NCI-H2196 treated with DMSO at 0.1 percent for 48 hours (cell line): ENCODE results near the gene TMEM184A.

ENCODE experiments used
- DNase-seq: peaks from one replicate; lab custom pipeline; 2025; ENCODE audit not compliant: unreplicated experiment; lab: John Stamatoyannopoulos, UW

TMEM184A gene

GRCh38 chr7:1553512-1554210 lies 2.3 kb downstream of the TMEM184A start:
- DNase-seq = no peak

DNA sequence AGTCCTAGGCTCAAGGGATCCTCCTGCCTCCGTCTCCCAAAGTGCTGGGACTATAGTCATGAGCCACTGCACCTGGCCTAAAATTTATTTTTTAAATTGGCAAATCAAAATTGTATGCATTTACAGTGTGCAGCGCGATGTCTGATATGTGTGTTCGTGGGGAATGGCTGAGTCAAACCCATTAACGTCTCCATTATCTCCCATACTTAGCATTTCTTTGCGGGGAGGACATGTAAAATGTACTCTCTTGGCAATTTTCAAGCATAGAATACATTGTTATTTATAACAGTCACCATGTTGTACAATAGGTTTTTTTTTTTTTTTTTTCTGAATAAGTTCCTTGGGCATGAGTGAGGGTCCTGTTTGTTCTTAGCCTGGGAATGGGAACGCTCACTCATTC lies 3.8 kb downstream of the TMEM184A start:
- DNase-seq = no peak

- no peak for DNase-seq
These were observed 5.2 kb downstream of the TMEM184A start for GRCh38 chr7:1550846-1551155.

GRCh38 chr7:1550005-1550845 lies 5.8 kb downstream of the TMEM184A start:
- DNase-seq = no peak

DNA sequence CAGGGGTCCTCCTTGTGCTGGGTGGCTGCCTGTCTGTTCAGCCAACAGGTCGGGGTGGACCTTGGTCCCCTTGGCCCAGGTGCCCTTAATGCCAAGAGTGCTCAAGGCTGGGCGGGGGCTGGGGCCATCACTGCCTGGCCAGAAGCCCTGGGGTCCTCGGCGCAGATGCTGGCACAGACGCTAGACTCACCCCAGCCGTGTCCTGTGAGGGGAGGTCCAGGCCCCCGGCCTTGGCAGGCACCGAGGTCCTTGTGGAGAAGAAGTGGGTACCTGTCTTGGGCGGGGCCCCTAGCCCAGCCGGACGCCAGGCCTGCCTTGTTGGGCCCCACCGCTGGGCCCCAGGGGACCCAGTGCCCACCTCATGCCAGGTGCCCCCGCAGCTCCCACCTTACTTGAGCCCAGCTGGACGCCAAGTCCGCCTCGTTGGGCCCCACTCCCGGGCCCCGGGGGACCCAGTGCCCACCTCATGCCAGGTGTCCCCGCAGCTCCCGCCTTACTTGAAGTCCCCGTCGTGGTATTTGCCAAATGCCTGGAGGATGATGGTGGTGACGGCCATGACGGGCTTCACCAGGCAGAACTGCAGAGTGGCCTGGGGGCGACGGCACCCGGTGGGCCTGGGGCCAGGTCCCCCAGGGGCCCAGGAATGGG lies 6.5 kb downstream of the TMEM184A start:
- no peak for DNase-seq

- DNase-seq = no peak
These were observed 7.1 kb downstream of the TMEM184A start for GRCh38 chr7:1548944-1549343.

- DNase-seq = no peak
These were observed 7.6 kb downstream of the TMEM184A start for GRCh38 chr7:1548438-1548831.

DNA sequence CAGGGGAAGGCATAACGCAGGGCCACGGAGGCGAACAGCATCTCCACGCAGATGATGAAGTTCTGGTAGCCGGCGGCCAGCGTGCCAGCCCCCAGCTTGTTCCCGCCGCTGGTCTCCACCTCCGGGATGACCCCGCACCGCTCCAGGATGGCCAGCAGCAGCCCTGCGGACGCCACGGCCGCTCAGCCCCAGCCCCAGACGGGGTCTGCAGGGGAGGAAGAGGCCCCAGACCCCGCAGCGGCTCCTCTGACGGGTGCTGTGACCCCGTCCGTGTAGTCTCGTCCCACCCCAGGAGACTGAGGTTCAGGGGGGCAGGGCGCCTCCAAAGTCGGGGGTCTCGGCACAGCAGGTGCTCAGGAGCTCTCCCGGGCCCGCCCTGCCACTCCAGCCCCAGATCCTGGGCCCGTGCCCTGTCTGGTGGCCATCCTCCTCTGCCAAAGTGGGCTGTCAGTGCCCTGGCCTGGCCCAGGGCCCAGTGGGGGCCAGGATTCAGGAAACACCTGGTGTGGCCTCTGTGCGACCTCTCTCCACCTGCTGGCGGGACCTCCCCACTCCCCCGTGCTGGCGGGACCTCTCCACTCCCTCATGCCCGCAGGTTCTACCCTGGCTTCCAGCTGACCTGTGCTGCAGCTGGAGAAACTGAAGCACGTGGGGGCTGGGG lies 8.1 kb downstream of the TMEM184A start:
- DNase-seq = no peak

GRCh38 chr7:1546909-1547776 lies 8.9 kb downstream of the TMEM184A start:
- no peak for DNase-seq

DNA sequence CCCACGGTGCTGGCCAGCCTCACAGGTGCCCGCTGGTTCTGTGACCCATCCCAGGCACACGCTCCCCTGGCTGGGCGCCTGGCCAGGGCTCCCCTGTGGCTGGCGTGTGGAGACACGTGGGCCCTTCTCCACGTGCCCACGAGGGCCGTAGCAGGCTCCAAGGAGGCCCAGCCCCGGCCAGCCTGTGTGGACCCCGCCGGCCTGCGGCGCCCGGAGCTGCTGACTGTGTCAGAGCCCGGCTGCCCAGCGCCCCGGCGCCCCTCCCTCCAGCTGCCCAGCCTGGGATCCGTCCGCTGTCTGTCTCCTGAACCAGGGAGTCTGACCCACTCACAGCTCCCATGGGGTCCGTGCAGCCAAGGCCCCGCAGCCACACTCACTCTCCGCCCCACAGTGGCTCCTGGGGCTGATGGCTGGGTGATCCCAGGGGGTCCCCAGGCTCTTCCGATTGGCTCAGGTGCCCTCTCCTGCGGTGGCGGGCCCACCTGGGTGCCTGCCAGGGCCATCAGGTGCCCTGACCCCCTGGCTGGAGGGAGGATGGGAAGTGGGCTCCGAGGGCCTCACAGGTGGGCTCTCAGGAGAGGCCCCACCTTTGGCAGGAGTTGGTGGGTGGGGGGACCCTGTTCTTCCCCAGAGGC lies 9.6 kb downstream of the TMEM184A start:
- no peak for DNase-seq

DNA sequence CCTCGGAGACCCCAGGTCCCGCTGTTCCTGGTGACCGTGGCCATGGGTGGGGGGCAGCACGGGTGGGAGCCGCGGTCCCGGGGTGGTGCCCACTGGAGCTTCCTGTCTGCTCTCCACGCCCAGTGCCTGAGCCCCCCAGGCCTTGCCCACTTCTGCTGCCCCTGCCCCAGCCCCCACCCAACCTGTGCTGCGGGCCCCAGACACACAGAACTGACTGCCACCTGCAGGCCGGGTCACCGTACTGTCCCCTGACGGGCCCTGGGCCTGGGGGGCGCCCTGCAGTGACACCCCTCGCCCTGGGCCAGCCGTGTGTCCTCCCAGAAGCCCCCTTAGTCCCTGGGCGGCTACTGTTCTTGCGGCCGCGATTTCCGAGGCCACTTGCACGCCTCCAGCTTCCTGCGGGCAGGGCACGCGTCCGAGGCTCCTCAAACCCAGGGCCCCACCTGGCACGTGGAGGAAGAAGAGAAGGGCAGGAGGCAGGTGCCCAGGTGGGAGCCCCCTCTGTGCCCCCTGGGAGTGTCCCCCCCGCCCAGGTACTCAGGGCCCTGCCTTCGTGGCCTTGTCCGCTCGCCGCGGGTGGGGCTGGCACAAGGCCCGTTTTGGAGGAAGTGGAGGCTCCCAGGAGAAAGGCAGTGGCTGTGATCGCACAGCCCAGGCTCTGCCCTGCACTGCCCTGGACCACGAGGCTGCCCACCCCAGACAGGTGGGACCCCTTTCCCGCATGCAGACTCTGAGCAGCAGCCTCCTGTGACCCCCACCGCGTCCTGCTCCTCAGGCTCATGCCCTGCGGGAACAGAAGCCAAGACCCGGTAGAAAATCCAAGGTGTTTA lies 10.4 kb downstream of the TMEM184A start:
- no peak for DNase-seq

DNA sequence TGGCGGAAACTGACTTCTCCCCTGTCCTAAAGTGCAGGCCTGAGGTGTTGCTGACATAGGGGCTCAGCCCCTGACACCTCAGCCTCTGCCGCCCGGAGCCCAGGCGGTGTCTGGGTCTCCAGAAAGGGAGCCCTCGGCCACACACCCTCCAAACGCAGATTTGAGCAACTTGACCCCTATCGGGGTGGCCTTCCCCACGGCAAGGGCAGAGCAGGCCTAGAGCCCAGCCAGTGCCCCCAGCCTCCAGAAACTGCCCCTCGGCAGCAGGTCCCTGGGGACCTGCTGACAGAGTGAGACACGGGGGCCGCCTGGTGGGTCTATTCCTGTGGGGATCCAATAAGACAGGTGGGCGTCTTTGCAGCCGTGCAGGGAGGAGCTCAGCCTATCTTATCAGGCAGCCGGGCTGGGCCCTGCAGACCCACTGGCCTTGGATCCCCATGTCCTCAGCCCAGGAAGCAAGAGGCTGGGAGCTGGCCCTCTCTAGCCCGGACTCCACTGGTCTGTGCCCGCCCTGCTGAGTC lies 11.0 kb downstream of the TMEM184A start:
- DNase-seq = no peak

DNA sequence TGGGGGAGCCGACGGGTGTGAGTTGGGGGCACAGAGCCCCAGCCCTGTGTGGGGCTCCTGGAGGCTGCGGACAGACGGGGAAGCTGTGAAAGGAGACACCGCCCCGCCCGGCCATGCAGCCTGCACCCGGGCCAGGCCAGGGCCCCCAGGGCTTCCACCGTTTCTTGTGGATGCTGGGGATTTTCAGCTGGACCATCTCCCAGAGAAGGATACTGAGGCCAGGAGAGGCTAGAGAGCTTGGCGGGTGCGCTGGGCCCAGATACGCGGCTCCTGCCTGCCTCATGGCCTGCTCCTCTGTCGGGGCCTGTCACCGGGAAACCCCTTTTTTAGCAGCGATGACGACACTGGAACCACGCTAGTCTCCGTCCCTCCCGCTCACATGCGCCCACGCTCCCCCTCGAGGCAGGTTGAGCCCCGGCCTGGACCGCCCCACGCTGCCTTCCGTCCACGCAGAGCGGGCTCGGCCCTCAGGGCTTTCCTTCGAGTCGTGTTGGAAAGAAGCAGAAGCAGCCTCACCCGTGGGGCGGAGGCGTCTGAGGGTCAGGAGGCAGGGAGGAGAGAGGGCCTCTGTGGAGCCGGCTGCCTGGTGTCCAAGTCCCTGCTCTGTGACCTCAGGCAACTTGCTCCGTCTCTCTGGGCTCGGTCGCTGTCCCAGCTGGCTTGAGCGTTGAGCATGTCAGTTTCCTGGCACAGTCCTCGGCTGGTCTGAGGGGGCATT lies 11.7 kb downstream of the TMEM184A start:
- DNase-seq = no peak

DNA sequence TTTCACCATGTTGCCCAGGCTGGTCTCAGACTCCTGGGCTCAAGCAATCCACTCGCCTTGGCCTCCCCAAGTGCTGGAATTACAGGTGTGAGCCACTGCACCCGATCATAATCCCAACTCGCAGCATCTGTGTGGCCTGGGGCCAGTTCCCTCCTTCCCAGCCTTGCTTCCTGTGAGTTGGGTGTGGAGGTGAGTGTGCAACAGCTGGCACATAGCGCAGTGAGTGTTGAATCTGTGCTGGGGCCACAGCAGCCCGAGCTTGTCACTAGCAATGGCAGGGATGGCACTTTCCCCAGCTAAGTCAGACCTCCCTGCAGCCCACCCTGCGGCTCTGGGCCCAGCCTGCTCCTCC lies 12.2 kb downstream of the TMEM184A start:
- DNase-seq = no peak

DNA sequence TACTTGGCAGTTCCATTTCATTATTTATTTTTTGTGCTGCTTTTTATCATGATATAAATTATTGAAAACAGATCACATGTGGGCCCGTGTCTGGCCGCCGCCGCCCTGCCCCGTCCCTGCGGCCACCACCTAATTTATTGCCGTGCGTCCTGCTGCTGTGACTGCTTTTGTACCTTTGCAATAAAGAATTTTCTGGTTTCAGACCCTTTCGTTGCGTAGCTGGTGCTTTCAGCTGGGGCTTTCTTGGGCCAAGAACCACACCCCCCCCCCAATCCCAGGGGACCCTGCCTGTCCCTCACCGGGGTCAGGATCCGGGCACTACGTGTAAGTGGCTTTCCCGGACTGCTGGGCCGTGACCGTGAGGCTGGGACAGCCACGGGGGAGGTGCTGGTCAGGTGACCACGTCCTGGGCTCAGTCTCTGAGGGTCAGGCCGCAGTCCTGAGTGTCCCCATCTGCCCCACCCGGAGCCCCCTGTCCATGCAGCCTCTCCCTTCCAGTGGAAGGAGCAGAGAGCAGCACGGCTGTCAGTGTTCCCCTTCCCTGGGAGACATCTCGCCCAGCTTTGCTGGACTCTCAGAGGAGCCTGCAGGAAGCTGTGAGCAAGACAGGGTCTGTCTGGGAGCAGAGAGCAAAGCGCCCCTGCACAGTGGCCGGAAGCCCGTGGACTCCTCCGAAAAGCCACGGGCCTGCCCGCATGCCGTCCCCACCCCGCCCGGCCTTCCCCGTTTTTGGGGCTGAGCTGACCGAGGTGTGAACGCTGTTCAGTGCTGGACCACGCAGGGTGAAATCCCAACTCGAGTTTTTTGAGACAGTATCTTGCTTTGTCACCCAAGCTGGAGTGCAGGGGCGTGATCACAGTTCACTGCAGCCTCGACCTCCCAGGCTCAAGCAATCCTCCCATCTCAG lies 12.9 kb downstream of the TMEM184A start:
- DNase-seq = no peak

DNA sequence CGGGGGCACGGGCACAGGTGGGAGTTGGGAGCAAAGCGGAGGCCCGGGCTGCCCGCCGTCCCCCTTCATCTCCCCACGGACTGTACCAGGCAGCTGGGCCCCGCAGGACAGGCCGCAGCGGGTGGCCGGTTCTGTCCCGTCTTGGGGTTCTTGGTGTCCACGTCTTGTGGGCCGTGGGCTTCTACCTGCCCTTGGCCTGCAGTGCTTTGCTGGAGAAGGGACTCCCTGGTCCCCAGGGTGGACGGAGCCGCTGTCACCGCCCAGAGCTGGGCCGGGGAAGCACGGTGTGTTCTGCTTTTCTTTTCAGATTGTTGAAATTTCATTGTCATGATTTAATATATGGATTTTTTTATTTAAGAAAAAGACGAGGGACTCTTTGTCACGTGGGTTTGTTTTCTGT lies 13.7 kb downstream of the TMEM184A start:
- DNase-seq = no peak

DNA sequence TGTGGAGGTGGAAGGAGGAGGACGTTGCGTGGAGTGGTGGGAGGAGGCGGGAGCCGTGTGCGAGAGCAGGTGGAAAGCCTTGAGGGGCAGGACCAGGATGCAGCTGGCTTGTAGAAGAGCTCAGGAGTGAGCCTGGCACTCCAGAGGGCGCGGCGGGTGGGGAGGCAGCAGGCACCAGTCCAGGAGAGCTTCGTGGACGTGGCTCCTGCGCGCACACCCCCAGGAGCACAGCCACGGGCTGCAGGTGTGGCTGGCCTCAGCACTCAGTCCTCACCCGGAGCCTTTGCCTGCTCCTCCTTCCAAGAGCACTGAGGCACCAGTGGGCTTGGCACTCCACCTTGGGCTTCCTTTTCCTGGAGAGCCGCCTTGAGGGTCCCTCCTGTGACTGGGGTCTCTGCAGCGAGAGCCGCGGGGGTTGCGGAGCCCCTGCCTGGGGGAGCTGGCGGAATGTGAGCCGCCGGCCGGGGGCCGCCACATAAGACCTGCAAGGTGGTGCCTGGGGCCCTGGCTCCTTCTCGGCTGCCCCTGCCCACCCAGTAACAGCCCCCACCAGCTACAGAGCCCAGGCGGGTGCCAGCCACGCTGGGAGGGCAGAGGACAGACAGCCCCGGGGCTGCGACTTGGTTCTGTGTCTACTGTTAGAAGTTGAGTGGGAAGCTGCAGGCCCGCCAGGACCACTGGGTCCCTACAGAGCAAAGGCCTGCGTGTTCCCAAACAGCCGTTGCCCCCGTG lies 14.4 kb downstream of the TMEM184A start:
- no peak for DNase-seq
